ENCODE measurements around the gene SMYD3. TPM values are rescaled to one million over a fixed set of nuclear protein-coding genes. Genes with fewer than 3 reads are reported as not detected.

SMYD3 gene
- total and polyA plus RNA-seq, 2 donors (not counting 1 experiment from before 2014, with no cell fraction given): 9.7 to 37.2 TPM

- H2AFZ ChIP-seq (ENCODE audit: insufficient read depth, low read depth, low read length, poor library complexity, severe bottlenecking): no peak overlapping the region
- no peak overlapping the region for H3K9ac ChIP-seq (ENCODE audit: low read length)
- POLR2A ChIA-PET: no interaction called here
- no peak overlapping the region for H3K27ac ChIP-seq (ENCODE audit: low read length in 2 of 2)
- Mint-ChIP-seq H3K27me3 (no peaks in the 10 kb centered on the region), H3K4me1 (no peaks in the 10 kb centered on the region), H3K27ac (no peak overlapping the region), H3K9me3 (ENCODE audit: insufficient read depth) (no peaks in the 10 kb centered on the region), H3K4me3 (no peak overlapping the region)
- WGBS (ENCODE audit: insufficient coverage): 100% methylated on average over 2 of the region's 7 CpGs
- H3K36me3 ChIP-seq (replicated peaks in 1 of 2; ENCODE audit: control extremely low read depth in 1 of 2, control insufficient read depth in 1 of 2, extremely low read depth in 1 of 2, insufficient read depth in 2 of 2, low read length in 1 of 2): peaks cover 5 to 29% of the 10 kb centered on the region in 2 experiments
- no peaks in the 10 kb centered on the region for H3K4me1 ChIP-seq (ENCODE audit: control insufficient read depth in 2 of 2, insufficient read depth in 2 of 2, low read length in 2 of 2)
- ATAC-seq (ENCODE audit: low read depth) (no peak), DNase-seq (no peak)
- no peaks in the 10 kb centered on the region for H3K27me3 ChIP-seq (replicated peaks in 1 of 4; ENCODE audit: control extremely low read depth in 1 of 4, control insufficient read depth in 3 of 4, insufficient read depth in 4 of 4, low read length in 3 of 4)
- no peak for TF ChIP-seq EZH2 (IDR thresholded peaks at IDR 0.05; ENCODE audit: borderline replicate concordance, insufficient read depth, low read depth, low read length, poor library complexity, severe bottlenecking)
- no peak for TF ChIP-seq CTCF (IDR thresholded peaks at IDR 0.05)
- CTCF ChIA-PET: no interaction called here
- H3K4me3 ChIP-seq (ENCODE audit: control extremely low read depth in 1 of 5, extremely low read depth in 1 of 5, insufficient read depth in 1 of 5, low read depth in 2 of 5, low read length in 4 of 5): no peak overlapping the region
- intact Hi-C loops (cut with micrococcal nuclease): no loop called here
- no peaks in the 10 kb centered on the region for H4K20me1 ChIP-seq (ENCODE audit: control insufficient read depth, insufficient read depth, low read length, poor library complexity, severe bottlenecking)
- H3K4me2 ChIP-seq (replicated peaks; ENCODE audit: low read depth, low read length, poor library complexity, severe bottlenecking): no peak overlapping the region
- H3K9me3 ChIP-seq (ENCODE audit: control extremely low read depth in 1 of 3, control insufficient read depth in 2 of 3, insufficient read depth in 1 of 3, low read length in 2 of 3): no peaks in the 10 kb centered on the region
- H3K79me2 ChIP-seq (ENCODE audit: control insufficient read depth, insufficient read depth, low read length): no peaks in the 10 kb centered on the region
Measured at GRCh38 chr1:246537441-246537840, 30.4 kb upstream of the SMYD3 start.

DNA sequence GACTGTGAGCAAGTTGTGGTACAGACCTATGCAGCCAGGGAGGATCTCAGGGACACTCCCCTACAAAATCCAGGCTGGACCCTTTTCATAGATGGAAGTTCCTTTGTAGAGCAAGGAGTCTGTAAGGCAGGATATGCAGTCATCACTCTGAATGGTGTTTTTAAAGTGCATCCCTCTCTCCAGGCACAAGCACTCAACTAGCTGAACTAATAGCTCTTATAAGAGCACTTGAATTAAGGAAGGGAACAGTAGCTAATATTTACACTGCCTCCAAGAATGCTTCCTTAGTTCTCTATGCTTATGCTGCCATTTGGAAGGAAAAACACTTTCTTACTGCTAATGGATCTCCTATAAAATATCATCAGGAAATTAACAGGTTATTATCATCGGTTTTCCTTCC is 27.0 kb upstream of the SMYD3 start:
- H2AFZ ChIP-seq (ENCODE audit: insufficient read depth, low read depth, low read length, poor library complexity, severe bottlenecking): no peak overlapping the region
- peaks cover 0 to 9% of the 10 kb centered on the region in 2 experiments for H3K36me3 ChIP-seq (replicated peaks in 1 of 2; ENCODE audit: control extremely low read depth in 1 of 2, control insufficient read depth in 1 of 2, extremely low read depth in 1 of 2, insufficient read depth in 2 of 2, low read length in 1 of 2)
- H4K20me1 ChIP-seq (ENCODE audit: control insufficient read depth, insufficient read depth, low read length, poor library complexity, severe bottlenecking): no peaks in the 10 kb centered on the region
- H3K4me3 ChIP-seq (ENCODE audit: control extremely low read depth in 1 of 5, extremely low read depth in 1 of 5, insufficient read depth in 1 of 5, low read depth in 2 of 5, low read length in 4 of 5): no peak overlapping the region
- no CpG with 5 or more reads among the region's 1 CpG for WGBS (ENCODE audit: insufficient coverage)
- CTCF ChIA-PET: interaction anchor here (0.6 kb wide), 1 partner anchor 24 kb away, joined by 5 read pairs; no protein-coding TSS in a partner anchor
- POLR2A ChIA-PET: no interaction called here
- H3K79me2 ChIP-seq (ENCODE audit: control insufficient read depth, insufficient read depth, low read length): no peaks in the 10 kb centered on the region
- ATAC-seq (ENCODE audit: low read depth): no peak
- Mint-ChIP-seq H3K27ac (no peak overlapping the region), H3K27me3 (no peaks in the 10 kb centered on the region), H3K9me3 (ENCODE audit: insufficient read depth) (peaks cover 5% of the 10 kb centered on the region), H3K4me3 (no peak overlapping the region), H3K4me1 (no peaks in the 10 kb centered on the region)
- H3K27ac ChIP-seq (ENCODE audit: low read length in 2 of 2): no peak overlapping the region
- H3K27me3 ChIP-seq (replicated peaks in 1 of 4; ENCODE audit: control extremely low read depth in 1 of 4, control insufficient read depth in 3 of 4, insufficient read depth in 4 of 4, low read length in 3 of 4): no peaks in the 10 kb centered on the region
- intact Hi-C loops (cut with micrococcal nuclease): no loop called here
- H3K9me3 ChIP-seq (ENCODE audit: control extremely low read depth in 1 of 3, control insufficient read depth in 2 of 3, insufficient read depth in 1 of 3, low read length in 2 of 3): peaks cover 0 to 9% (median 5%) of the 10 kb centered on the region in 3 donors
- no peak for DNase-seq
- TF ChIP-seq EZH2 (IDR thresholded peaks at IDR 0.05; ENCODE audit: borderline replicate concordance, insufficient read depth, low read depth, low read length, poor library complexity, severe bottlenecking) (no peak), CTCF (IDR thresholded peaks at IDR 0.05) (no peak)
- no peaks in the 10 kb centered on the region for H3K4me1 ChIP-seq (ENCODE audit: control insufficient read depth in 2 of 2, insufficient read depth in 2 of 2, low read length in 2 of 2)
- H3K4me2 ChIP-seq (replicated peaks; ENCODE audit: low read depth, low read length, poor library complexity, severe bottlenecking): no peak overlapping the region
- H3K9ac ChIP-seq (ENCODE audit: low read length): no peak overlapping the region
